ENCODE data around the gene CD37.

CD37 gene

GRCh38 chr19:49290517-49290916 is 44.7 kb upstream of the CD37 start:
- H4K20me1 ChIP-seq (ENCODE audit: insufficient read depth, low read length), result no peaks in the 10 kb centered on the region
- no peak overlapping the region for H3K27ac ChIP-seq (ENCODE audit: low read depth, low read length, poor library complexity, severe bottlenecking)
- no peaks in the 10 kb centered on the region for H3K9me3 ChIP-seq (ENCODE audit: low read length)
- no peaks in the 10 kb centered on the region for H3K27me3 ChIP-seq (ENCODE audit: insufficient read depth, low read length)
- H3K79me2 ChIP-seq (ENCODE audit: insufficient read depth, low read length), result no peaks in the 10 kb centered on the region
- H3F3A ChIP-seq (ENCODE audit: insufficient read depth, low read length), result no peaks in the 10 kb centered on the region
- H3K4me1 ChIP-seq (ENCODE audit: insufficient read depth, low read length, severe bottlenecking), result no peaks in the 10 kb centered on the region
- H3K9me2 ChIP-seq (ENCODE audit: low read depth, low read length), result no peaks in the 10 kb centered on the region
- H3K36me3 ChIP-seq (ENCODE audit: insufficient read depth, low read length), result no peaks in the 10 kb centered on the region; the same call in 1 of the 2 replicates
- no peak overlapping the region for H3K9ac ChIP-seq (ENCODE audit: low read length)
- no peak overlapping the region for H2AFZ ChIP-seq (ENCODE audit: low read length)
- TF ChIP-seq, protein P1, sequence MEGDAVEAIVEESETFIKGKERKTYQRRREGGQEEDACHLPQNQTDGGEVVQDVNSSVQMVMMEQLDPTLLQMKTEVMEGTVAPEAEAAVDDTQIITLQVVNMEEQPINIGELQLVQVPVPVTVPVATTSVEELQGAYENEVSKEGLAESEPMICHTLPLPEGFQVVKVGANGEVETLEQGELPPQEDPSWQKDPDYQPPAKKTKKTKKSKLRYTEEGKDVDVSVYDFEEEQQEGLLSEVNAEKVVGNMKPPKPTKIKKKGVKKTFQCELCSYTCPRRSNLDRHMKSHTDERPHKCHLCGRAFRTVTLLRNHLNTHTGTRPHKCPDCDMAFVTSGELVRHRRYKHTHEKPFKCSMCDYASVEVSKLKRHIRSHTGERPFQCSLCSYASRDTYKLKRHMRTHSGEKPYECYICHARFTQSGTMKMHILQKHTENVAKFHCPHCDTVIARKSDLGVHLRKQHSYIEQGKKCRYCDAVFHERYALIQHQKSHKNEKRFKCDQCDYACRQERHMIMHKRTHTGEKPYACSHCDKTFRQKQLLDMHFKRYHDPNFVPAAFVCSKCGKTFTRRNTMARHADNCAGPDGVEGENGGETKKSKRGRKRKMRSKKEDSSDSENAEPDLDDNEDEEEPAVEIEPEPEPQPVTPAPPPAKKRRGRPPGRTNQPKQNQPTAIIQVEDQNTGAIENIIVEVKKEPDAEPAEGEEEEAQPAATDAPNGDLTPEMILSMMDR (IDR thresholded peaks at IDR 0.05; ENCODE audit: low read length), result no peak
- TF ChIP-seq EZH2 (IDR thresholded peaks at IDR 0.05; ENCODE audit: borderline replicate concordance, low read length), result no peak
- no peak overlapping the region for H3K4me2 ChIP-seq (ENCODE audit: low read length)
- H3K4me3 ChIP-seq (ENCODE audit: low read depth, low read length, poor library complexity, severe bottlenecking), result no peak overlapping the region

DNA sequence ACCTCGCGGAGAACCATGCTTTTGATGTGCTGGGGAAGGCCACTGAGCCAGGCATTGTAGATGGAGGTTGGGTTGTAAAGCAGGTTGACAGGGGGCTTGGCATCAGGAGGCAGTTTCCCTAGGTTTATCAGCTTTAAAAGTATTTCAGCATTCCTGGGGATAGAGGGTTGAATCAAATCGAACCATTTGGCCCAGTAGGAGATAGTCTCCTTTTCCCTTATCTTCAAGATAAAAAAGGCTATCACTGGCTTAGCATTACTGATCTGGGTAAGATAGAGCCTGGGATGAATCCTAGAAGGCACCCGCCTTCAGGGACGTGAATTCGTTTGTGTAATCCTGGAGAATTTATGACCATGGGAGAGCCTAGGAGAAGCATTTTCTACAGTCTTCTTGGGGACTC is 40.8 kb upstream of the CD37 start:
- no peaks in the 10 kb centered on the region; the same call in 1 of the 2 replicates for H3K36me3 ChIP-seq (ENCODE audit: insufficient read depth, low read length)
- no peak overlapping the region for H2AFZ ChIP-seq (ENCODE audit: low read length)
- no peaks in the 10 kb centered on the region for H3K9me3 ChIP-seq (ENCODE audit: low read length)
- no peaks in the 10 kb centered on the region for H4K20me1 ChIP-seq (ENCODE audit: insufficient read depth, low read length)
- no peak overlapping the region for H3K4me3 ChIP-seq (ENCODE audit: low read depth, low read length, poor library complexity, severe bottlenecking)
- H3F3A ChIP-seq (ENCODE audit: insufficient read depth, low read length), result 0 out of 2 replicates have a peak, but pooled peaks cover 2% of the 10 kb centered on the region
- no peak for TF ChIP-seq EZH2 (IDR thresholded peaks at IDR 0.05; ENCODE audit: borderline replicate concordance, low read length)
- TF ChIP-seq, protein P1 (IDR thresholded peaks at IDR 0.05; ENCODE audit: low read length), result no peak
- H3K9ac ChIP-seq (ENCODE audit: low read length), result no peak overlapping the region
- no peak overlapping the region for H3K4me2 ChIP-seq (ENCODE audit: low read length)
- no peaks in the 10 kb centered on the region for H3K4me1 ChIP-seq (ENCODE audit: insufficient read depth, low read length, severe bottlenecking)
- no peaks in the 10 kb centered on the region for H3K27me3 ChIP-seq (ENCODE audit: insufficient read depth, low read length)
- H3K79me2 ChIP-seq (ENCODE audit: insufficient read depth, low read length), result no peaks in the 10 kb centered on the region
- no peak overlapping the region for H3K27ac ChIP-seq (ENCODE audit: low read depth, low read length, poor library complexity, severe bottlenecking)
- H3K9me2 ChIP-seq (ENCODE audit: low read depth, low read length), result no peaks in the 10 kb centered on the region

DNA sequence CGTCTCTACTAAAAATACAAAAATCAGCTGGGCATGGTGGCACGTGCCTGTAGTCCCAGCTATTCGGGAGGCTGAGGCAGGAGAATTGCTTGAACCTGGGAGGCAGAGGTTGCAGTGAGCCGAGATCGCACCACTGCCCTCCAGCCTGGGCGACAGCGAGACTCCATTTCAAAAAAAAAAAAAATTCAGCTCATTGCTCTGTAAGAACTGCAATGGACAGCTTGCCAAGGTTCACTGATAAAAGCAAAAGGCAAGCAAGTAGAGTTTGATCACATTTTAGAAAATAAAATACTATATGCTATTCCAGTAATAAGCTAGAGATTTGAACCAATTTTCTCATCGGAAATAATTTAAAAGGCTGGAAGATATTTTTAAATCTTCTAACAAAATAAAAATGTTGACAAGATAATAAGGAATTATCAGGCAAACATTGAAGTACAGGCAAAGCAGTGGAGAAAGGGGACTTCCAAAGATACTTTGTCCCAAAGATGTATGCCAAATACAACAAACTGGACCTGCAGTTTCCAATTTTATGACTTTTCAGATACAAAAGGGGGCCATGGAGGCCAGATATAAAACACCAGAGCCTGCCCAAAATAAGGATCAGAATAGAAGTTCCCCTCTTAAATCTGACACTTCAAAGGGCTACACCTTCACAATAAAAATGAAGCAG is 39.9 kb upstream of the CD37 start:
- H4K20me1 ChIP-seq (ENCODE audit: insufficient read depth, low read length), result no peaks in the 10 kb centered on the region
- no peaks in the 10 kb centered on the region for H3K9me3 ChIP-seq (ENCODE audit: low read length)
- no peaks in the 10 kb centered on the region for H3K27me3 ChIP-seq (ENCODE audit: insufficient read depth, low read length)
- no peaks in the 10 kb centered on the region for H3K9me2 ChIP-seq (ENCODE audit: low read depth, low read length)
- H3K4me1 ChIP-seq (ENCODE audit: insufficient read depth, low read length, severe bottlenecking), result no peaks in the 10 kb centered on the region
- H3K9ac ChIP-seq (ENCODE audit: low read length), result no peak overlapping the region
- H3K4me3 ChIP-seq (ENCODE audit: low read depth, low read length, poor library complexity, severe bottlenecking), result no peak overlapping the region
- H2AFZ ChIP-seq (ENCODE audit: low read length), result no peak overlapping the region
- TF ChIP-seq, protein P1 (IDR thresholded peaks at IDR 0.05; ENCODE audit: low read length), result no peak
- TF ChIP-seq EZH2 (IDR thresholded peaks at IDR 0.05; ENCODE audit: borderline replicate concordance, low read length), result no peak
- H3K27ac ChIP-seq (ENCODE audit: low read depth, low read length, poor library complexity, severe bottlenecking), result no peak overlapping the region
- 0 out of 2 replicates have a peak, but pooled peaks cover 2% of the 10 kb centered on the region for H3F3A ChIP-seq (ENCODE audit: insufficient read depth, low read length)
- H3K79me2 ChIP-seq (ENCODE audit: insufficient read depth, low read length), result no peaks in the 10 kb centered on the region
- no peak overlapping the region for H3K4me2 ChIP-seq (ENCODE audit: low read length)
- H3K36me3 ChIP-seq (ENCODE audit: insufficient read depth, low read length), result no peaks in the 10 kb centered on the region; the same call in 1 of the 2 replicates
